GM18519 (cell line): Measurements from ENCODE around the gene FSD2.
"Not testable (repeated sequence)": the region's sequence is repeated elsewhere in the genome, so short reads cannot be mapped to it uniquely, and the experiment has no call there.

Experiments
- ATAC-seq: cut with Tn5 transposase; IDR thresholded peaks from one replicate; pipeline ENCODE4 v1.9.1; 2021; ENCODE audit warnings: mild to moderate bottlenecking, moderate library complexity; ENCODE audit not compliant: unreplicated experiment, low FRiP score

The FSD2 gene

GRCh38 chr15:82831894-82832600 is 26.2 kb upstream of the FSD2 start:
- no peak for ATAC-seq

GRCh38 chr15:82830427-82831173 is 24.7 kb upstream of the FSD2 start:
- ATAC-seq, result no peak

GRCh38 chr15:82829234-82829633 is 23.4 kb upstream of the FSD2 start:
- no peak for ATAC-seq

GRCh38 chr15:82828075-82828474 is 22.2 kb upstream of the FSD2 start:
- ATAC-seq, result no peak

- no peak for ATAC-seq
These were observed 17.2 kb upstream of the FSD2 start for GRCh38 chr15:82823049-82823448.

GRCh38 chr15:82821851-82822250 is 16.0 kb upstream of the FSD2 start:
- ATAC-seq, result not testable (repeated sequence)

- not testable (repeated sequence) for ATAC-seq
These were observed 15.5 kb upstream of the FSD2 start for GRCh38 chr15:82821396-82821795.

GRCh38 chr15:82820128-82820527 is 14.3 kb upstream of the FSD2 start:
- no peak for ATAC-seq

GRCh38 chr15:82812994-82813393 is 7.1 kb upstream of the FSD2 start:
- ATAC-seq, result no peak

GRCh38 chr15:82810890-82811426 is 5.1 kb upstream of the FSD2 start:
- ATAC-seq, result no peak

GRCh38 chr15:82810061-82810889 is 4.4 kb upstream of the FSD2 start:
- no peak for ATAC-seq

GRCh38 chr15:82809308-82810060 is 3.6 kb upstream of the FSD2 start, which contains the start of gene WHAMM:
Gene WHAMM, plus strand, starts transcription at chr15:82809628. Its CDS starts 99 bp downstream, at chr15:82809727.
- ATAC-seq, result peak; percentile 63

- ATAC-seq, result no peak
These were observed 2.8 kb upstream of the FSD2 start for GRCh38 chr15:82808634-82809041.

GRCh38 chr15:82807920-82808633 is 2.2 kb upstream of the FSD2 start:
- no peak for ATAC-seq

GRCh38 chr15:82804575-82804949 is 1.3 kb downstream of the FSD2 start:
- ATAC-seq, result no peak

- no peak for ATAC-seq
These were observed 1.9 kb downstream of the FSD2 start for GRCh38 chr15:82803793-82804574.

GRCh38 chr15:82802497-82802896 is 3.4 kb downstream of the FSD2 start:
- ATAC-seq, result no peak

GRCh38 chr15:82799183-82799841 is 6.6 kb downstream of the FSD2 start:
- no peak for ATAC-seq
